OCI-LY1 (cell line): ENCODE data around the gene P2RX6.

Experiments used
- EZH2 ChIP-seq: fragments of 200-600 bp; sonication (generic), shearing (Covaris generic); IDR thresholded peaks from 2 replicates; pipeline ENCODE4 v1.8.0; 2017; ENCODE audit warnings: borderline replicate concordance, mixed run types, mild to moderate bottlenecking, antibody characterized with exemption, low read length, moderate library complexity, mixed read lengths
- TF ChIP-seq, protein P1 (sequence below): fragments of 200-600 bp; sonication (generic), shearing (Covaris generic); IDR thresholded peaks from 2 replicates; pipeline ENCODE4 v1.5.1; 2017; ENCODE audit warnings: mild to moderate bottlenecking, antibody characterized with exemption, low read length, moderate library complexity, mixed read lengths

- TF ChIP-seq, protein P1, sequence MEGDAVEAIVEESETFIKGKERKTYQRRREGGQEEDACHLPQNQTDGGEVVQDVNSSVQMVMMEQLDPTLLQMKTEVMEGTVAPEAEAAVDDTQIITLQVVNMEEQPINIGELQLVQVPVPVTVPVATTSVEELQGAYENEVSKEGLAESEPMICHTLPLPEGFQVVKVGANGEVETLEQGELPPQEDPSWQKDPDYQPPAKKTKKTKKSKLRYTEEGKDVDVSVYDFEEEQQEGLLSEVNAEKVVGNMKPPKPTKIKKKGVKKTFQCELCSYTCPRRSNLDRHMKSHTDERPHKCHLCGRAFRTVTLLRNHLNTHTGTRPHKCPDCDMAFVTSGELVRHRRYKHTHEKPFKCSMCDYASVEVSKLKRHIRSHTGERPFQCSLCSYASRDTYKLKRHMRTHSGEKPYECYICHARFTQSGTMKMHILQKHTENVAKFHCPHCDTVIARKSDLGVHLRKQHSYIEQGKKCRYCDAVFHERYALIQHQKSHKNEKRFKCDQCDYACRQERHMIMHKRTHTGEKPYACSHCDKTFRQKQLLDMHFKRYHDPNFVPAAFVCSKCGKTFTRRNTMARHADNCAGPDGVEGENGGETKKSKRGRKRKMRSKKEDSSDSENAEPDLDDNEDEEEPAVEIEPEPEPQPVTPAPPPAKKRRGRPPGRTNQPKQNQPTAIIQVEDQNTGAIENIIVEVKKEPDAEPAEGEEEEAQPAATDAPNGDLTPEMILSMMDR = no peak
- TF ChIP-seq EZH2 = no peak
Measured at GRCh38 chr22:20987375-20987774, 27.6 kb upstream of the P2RX6 start.
